SKM-1 (cell line): Measurements from ENCODE around the gene IKBIP.
"Not testable (repeated sequence)": the region's sequence is repeated elsewhere in the genome, so short reads cannot be mapped to it uniquely, and the experiment has no call there.

Experiments used
- DNase-seq: peaks from one replicate; lab custom pipeline; 2025; ENCODE audit not compliant: unreplicated experiment; lab: John Stamatoyannopoulos, UW

Gene IKBIP

DNA sequence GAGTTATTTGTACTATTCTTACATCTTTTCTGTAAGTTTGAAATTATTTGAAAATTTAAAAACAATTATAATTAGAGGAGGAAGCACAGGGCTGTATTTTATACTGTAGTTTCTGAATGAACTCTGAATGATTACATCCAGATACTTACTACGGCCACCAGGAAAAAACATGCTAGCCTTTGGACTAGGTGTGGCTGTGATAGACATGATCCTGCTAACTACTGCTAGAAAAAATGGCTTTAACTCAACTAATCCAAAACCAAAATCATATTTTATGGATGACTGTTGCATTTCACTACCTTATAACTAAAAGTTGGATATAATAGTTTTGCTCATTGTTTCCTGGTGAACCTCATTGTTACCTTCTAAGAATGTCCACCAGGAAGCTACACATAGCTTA, 66.2 kb downstream of the IKBIP start:
- DNase-seq: no peak

DNA sequence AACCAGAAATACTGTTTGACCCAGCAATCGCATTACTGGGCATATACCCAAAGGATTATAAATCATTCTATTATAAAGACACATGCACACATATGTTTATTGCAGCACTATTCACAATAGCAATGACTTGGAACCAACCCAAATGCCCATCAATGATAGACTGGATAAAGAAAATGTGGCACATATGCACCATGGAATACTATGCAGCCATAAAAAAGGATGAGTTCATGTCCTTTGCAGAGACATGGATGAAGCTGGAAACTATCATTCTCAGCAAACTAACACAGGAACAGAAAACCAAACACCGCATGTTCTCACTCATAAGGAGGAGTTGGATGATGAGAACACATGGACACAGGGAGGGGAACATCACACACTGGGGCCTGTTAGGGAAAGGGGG, 67.8 kb downstream of the IKBIP start:
- DNase-seq: not testable (repeated sequence)

DNA sequence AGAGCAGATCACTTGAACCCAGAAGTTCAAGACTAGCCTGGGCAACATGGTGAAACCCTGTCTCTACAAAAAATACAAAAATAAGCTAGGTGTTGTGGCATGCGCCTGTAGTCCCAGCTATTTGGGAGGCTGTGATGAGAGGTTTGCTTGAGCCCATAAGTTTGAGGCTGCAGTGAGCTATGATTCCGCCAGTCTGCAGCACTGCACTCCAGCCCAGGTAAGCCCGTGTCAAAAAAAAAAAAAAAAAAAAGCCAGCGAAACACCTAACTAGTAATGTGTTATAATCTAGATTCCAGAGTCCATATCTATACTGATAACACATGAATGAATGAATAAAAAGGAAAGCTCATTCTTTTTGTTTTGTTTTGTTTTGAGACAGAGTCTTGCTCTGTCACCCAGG, 69.6 kb downstream of the IKBIP start:
- DNase-seq: no peak
